ENCODE data around the gene LGI4.
"Not testable (repeated sequence)": the region's sequence is repeated elsewhere in the genome, so short reads cannot be mapped to it uniquely, and the experiment has no call there.

The LGI4 gene

DNA sequence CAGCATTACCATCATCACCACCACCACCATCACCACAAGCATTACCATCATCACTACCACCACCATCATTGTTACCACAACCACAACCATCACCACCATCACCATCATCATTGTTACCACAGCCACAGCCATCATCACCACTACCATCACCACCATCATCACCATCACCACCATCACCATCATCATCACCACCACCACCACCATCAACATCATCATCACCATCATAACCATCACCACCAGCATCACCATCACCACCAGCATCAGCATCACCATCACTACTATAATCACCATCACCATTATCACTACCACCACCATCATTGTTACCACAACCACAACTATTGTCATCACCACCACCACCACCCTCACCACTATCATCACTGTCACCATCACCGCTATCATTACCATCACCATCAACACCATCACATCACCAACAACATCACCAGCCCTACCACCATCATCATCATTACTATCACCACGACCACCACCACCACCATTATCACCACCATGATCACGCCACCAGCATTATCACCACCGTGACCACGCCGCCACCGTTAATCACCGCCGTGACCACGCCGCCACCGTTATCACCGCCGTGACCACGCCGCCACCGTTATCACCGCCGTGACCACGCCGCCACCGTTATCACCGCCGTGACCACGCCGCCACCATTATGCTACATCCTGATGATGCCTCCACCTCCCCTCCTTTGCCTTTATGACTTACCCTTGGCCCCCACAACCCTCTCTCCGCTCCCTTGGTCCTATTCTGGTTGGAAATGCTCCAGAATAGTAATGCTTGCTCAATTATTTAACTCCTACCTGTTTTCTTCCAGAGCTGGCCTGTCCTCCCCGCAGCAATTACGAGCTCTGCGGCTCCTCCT is 29.2 kb downstream of the LGI4 start:
- CTCF ChIA-PET = interaction anchor here (1.0 to 2.0 kb wide), 7 partner anchors 9 to 59 kb away, joined by 3 to 8 read pairs (median 4); partner anchors contain the start of gene LGI4
- no peak for DNase-seq (ENCODE audit: low read depth, low spot score)
- no peak for TF ChIP-seq CTCF (IDR thresholded peaks at IDR 0.05; ENCODE audit: insufficient read depth, low read length, missing control alignments)
- no peak overlapping the region for H3K4me3 ChIP-seq (ENCODE audit: low read depth, low read length)
- POLR2A ChIA-PET = no interaction called here

- POLR2A ChIA-PET = no interaction called here
- CTCF ChIA-PET = interaction anchor here (1.2 kb wide), 1 partner anchor 9 kb away, joined by 3 read pairs; no protein-coding TSS in a partner anchor
- H3K4me3 ChIP-seq (ENCODE audit: low read depth, low read length) = no peak overlapping the region
- no peak for DNase-seq (ENCODE audit: low read depth, low spot score)
- no peak for TF ChIP-seq CTCF (IDR thresholded peaks at IDR 0.05; ENCODE audit: insufficient read depth, low read length, missing control alignments)
Observed at GRCh38 chr19:35105047-35105410, 29.8 kb downstream of the LGI4 start.

DNA sequence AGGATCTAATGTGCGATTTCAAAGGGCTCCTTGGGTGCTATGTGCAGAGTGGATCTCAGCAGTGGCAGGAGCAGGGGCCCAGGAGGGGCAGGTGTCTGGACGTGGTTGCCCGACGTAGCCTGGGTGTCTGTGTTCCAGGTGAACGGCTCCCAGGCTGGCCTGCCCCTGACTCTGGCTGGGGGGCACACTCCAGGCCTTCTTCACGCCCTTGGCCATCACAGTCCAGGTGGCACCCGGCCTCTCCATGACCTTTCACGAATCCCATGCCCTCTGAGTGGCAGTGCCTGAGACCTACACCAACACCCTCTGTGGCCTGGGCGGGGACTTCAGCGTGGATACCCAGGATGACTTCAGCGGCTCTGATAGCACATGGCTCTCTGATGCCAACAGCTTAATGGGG is 30.5 kb downstream of the LGI4 start:
- CTCF ChIA-PET = interaction anchor here (1.2 kb wide), 1 partner anchor 10 kb away, joined by 3 read pairs; no protein-coding TSS in a partner anchor
- POLR2A ChIA-PET = no interaction called here
- no peak overlapping the region for H3K4me3 ChIP-seq (ENCODE audit: low read depth, low read length)
- no peak for DNase-seq (ENCODE audit: low read depth, low spot score)
- TF ChIP-seq CTCF (IDR thresholded peaks at IDR 0.05; ENCODE audit: insufficient read depth, low read length, missing control alignments) = no peak

DNA sequence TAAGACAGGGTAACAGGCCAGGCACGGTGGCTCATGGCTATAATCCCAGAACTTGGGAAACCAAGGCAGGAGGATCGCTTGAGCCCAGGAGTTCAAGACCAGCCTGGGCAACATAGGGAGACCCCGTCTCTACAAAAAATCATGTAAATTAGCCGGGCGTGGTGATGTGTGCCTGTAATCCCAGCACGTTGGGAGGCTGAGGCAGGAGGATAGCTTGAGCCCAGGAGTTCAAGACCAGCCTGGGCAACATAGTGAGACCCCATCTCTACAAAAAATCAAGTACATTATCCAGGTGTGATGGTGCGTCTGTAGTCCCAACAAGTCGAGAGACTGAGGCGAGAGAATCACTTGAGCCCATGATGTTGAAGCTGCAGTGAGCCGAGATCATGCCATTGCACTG is 31.2 kb downstream of the LGI4 start:
- DNase-seq (ENCODE audit: low read depth, low spot score); H3K4me3 ChIP-seq (ENCODE audit: low read depth, low read length); POLR2A ChIA-PET; CTCF ChIA-PET: not testable (repeated sequence)

DNA sequence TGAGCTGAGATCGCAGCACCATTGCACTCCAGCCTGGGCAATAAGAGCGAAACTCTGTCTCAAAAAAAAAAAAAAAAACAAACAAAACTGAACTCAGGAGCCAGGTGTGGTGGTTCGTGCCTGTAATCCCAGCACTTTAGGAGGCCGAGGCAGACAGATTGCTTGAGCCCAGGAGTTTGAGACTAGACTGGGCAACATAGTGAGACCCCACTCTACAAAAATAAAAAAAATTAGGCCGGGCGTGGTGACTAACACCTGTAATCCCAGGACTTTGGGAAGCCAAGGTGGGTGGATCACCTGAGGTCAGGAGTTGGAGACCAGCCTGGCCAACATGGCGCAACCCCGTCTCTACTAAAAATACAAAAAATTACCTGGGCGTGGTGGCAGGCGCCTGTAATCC is 32.9 kb downstream of the LGI4 start:
- POLR2A ChIA-PET; DNase-seq (ENCODE audit: low read depth, low spot score); H3K4me3 ChIP-seq (ENCODE audit: low read depth, low read length): not testable (repeated sequence)
- CTCF ChIA-PET = interaction anchor here (2.4 kb wide), 1 partner anchor 34 kb away, joined by 9 read pairs; the partner anchor contains the start of gene LGI4

GRCh38 chr19:35100588-35101533 is 34.0 kb downstream of the LGI4 start:
- H3K4me3 ChIP-seq (ENCODE audit: low read depth, low read length) = no peak overlapping the region
- no peak for TF ChIP-seq CTCF (IDR thresholded peaks at IDR 0.05; ENCODE audit: insufficient read depth, low read length, missing control alignments)
- ChIA-PET CTCF (interaction anchor here (0.6 to 4.1 kb wide), 8 partner anchors 10 to 56 kb away, joined by 3 to 29 read pairs (median 4); partner anchors contain the start of genes FXYD3 and LGI4), POLR2A (no interaction called here)
- no peak for DNase-seq (ENCODE audit: low read depth, low spot score)

- ChIA-PET POLR2A (no interaction called here), CTCF (interaction anchor here (1.1 to 4.1 kb wide), 8 partner anchors 9 to 56 kb away, joined by 3 to 29 read pairs (median 6); partner anchors contain the start of genes FXYD3 and LGI4)
- no peak for TF ChIP-seq CTCF (IDR thresholded peaks at IDR 0.05; ENCODE audit: insufficient read depth, low read length, missing control alignments)
- H3K4me3 ChIP-seq (ENCODE audit: low read depth, low read length) = no peak overlapping the region
- no peak for DNase-seq (ENCODE audit: low read depth, low spot score)
Observed at GRCh38 chr19:35099897-35100275, 35.0 kb downstream of the LGI4 start.

All from AG04449 (cell line).